Measurements from ENCODE around the gene CBFA2T3. TPM values are rescaled to one million over a fixed set of nuclear protein-coding genes. Genes with fewer than 3 reads are reported as not detected.

CBFA2T3 gene
- total RNA-seq, 1 experiment from 2014 or later = 13.7 TPM

DNA sequence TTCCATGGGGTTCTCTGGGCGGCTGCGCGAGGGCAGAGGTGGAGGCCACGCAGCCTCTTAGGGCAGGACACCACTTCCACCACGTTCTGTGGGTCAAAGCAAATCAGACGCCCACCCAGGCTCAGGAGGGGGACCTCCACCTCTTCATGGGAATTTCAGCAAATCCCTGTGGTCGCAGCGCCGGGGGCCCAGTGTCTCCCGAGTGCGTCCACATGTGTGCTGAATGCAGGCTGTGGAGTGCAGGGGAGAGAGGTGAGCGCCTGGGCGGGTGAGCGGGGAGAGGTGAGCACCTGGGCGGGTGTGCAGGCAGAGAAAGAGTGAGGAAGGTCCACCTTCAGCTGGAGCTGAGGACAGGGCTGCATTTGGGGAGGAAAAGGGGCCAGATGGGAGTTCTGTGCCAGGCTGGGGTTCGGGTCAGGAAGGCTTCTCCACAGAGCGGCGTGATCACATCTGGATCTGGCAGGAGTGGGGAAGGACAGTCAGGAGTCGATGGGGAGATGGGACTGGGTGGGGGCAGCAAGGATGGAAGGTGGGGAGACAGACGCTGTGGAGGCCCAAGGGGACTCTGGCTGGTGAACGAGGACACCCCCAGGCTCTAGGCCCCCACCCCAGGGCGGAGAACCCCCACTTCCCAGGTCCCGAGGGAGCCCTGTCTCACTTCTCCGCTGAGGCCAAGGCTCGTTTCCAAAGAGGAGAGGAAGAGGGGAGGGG, 36.8 kb upstream of the CBFA2T3 start:
- Histone ChIP-seq H3K4me3 (ENCODE audit: low read depth in 2 of 2, low read length in 2 of 2) (no peak overlapping the region), H3K27ac (ENCODE audit: low read length) (no peak overlapping the region), H3K36me3 (ENCODE audit: control insufficient read depth, insufficient read depth, low read length) (no peaks in the 10 kb centered on the region), H3K27me3 (ENCODE audit: control insufficient read depth, insufficient read depth, low read length) (no peaks in the 10 kb centered on the region), H3K4me1 (ENCODE audit: control insufficient read depth, insufficient read depth, low read length) (no peaks in the 10 kb centered on the region), H3K9me3 (ENCODE audit: control insufficient read depth, insufficient read depth, low read depth, low read length) (no peaks in the 10 kb centered on the region)
- intact Hi-C loops (cut with micrococcal nuclease; ENCODE audit: unreplicated experiment) = no loop called here
- DNase-seq (ENCODE audit: low read depth, low spot score) = no peak
- in situ Hi-C loops (cut with HindIII; ENCODE audit: low pct_unique_long_range_greater_than_20kb, low sequenced_read_pairs) = no loop called here
- BruUV-seq (replicated peaks) = no TSS peak
- POLR2A ChIA-PET = no interaction called here
- TF ChIP-seq SIN3A (IDR thresholded peaks at IDR 0.05; ENCODE audit: borderline replicate concordance, insufficient read depth, low read depth, low read length) = no peak
- TF ChIP-seq, protein P1, sequence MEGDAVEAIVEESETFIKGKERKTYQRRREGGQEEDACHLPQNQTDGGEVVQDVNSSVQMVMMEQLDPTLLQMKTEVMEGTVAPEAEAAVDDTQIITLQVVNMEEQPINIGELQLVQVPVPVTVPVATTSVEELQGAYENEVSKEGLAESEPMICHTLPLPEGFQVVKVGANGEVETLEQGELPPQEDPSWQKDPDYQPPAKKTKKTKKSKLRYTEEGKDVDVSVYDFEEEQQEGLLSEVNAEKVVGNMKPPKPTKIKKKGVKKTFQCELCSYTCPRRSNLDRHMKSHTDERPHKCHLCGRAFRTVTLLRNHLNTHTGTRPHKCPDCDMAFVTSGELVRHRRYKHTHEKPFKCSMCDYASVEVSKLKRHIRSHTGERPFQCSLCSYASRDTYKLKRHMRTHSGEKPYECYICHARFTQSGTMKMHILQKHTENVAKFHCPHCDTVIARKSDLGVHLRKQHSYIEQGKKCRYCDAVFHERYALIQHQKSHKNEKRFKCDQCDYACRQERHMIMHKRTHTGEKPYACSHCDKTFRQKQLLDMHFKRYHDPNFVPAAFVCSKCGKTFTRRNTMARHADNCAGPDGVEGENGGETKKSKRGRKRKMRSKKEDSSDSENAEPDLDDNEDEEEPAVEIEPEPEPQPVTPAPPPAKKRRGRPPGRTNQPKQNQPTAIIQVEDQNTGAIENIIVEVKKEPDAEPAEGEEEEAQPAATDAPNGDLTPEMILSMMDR (IDR thresholded peaks at IDR 0.05) = no peak
- TF ChIP-seq POLR2AphosphoS5 (IDR thresholded peaks at IDR 0.05; ENCODE audit: low read depth, low read length) = no peak
- TF ChIP-seq, protein P2, sequence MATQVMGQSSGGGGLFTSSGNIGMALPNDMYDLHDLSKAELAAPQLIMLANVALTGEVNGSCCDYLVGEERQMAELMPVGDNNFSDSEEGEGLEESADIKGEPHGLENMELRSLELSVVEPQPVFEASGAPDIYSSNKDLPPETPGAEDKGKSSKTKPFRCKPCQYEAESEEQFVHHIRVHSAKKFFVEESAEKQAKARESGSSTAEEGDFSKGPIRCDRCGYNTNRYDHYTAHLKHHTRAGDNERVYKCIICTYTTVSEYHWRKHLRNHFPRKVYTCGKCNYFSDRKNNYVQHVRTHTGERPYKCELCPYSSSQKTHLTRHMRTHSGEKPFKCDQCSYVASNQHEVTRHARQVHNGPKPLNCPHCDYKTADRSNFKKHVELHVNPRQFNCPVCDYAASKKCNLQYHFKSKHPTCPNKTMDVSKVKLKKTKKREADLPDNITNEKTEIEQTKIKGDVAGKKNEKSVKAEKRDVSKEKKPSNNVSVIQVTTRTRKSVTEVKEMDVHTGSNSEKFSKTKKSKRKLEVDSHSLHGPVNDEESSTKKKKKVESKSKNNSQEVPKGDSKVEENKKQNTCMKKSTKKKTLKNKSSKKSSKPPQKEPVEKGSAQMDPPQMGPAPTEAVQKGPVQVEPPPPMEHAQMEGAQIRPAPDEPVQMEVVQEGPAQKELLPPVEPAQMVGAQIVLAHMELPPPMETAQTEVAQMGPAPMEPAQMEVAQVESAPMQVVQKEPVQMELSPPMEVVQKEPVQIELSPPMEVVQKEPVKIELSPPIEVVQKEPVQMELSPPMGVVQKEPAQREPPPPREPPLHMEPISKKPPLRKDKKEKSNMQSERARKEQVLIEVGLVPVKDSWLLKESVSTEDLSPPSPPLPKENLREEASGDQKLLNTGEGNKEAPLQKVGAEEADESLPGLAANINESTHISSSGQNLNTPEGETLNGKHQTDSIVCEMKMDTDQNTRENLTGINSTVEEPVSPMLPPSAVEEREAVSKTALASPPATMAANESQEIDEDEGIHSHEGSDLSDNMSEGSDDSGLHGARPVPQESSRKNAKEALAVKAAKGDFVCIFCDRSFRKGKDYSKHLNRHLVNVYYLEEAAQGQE (IDR thresholded peaks at IDR 0.05; ENCODE audit: insufficient read depth in 1 of 2, low read depth in 2 of 2, low read length in 1 of 2) = no peak
- no peak for TF ChIP-seq TCF7L2 (IDR thresholded peaks at IDR 0.05; ENCODE audit: low read depth, low read length)
- CTCF ChIA-PET = no interaction called here
- ATAC-seq = no peak

DNA sequence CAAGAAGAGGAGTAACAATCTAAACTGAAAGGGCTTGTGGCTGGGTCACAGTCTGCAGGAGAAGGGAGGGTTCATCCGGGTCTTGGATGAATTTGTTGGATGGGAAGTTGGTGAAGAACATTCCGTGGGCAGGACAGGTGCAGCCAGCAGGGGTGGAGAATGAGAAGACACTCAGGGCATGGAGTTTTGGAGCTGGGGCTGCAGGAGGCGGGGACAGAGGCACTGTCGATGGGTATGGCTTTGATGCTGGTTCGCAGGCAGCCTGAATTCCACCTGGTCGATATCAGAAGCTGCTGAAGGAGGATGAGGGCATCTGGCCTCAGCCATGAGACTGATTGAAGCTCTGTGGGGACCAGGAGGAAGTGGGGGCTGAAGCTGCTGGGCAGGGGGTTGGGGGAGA, 36.1 kb upstream of the CBFA2T3 start:
- H3K36me3 ChIP-seq (ENCODE audit: control insufficient read depth, insufficient read depth, low read length) = no peaks in the 10 kb centered on the region
- H3K27ac ChIP-seq (ENCODE audit: low read length) = no peak overlapping the region
- DNase-seq (ENCODE audit: low read depth, low spot score) (no peak), ATAC-seq (no peak)
- in situ Hi-C loops (cut with HindIII; ENCODE audit: low pct_unique_long_range_greater_than_20kb, low sequenced_read_pairs) = no loop called here
- H3K4me1 ChIP-seq (ENCODE audit: control insufficient read depth, insufficient read depth, low read length) = no peaks in the 10 kb centered on the region
- no peaks in the 10 kb centered on the region for H3K9me3 ChIP-seq (ENCODE audit: control insufficient read depth, insufficient read depth, low read depth, low read length)
- ChIA-PET POLR2A (no interaction called here), CTCF (no interaction called here)
- TF ChIP-seq POLR2AphosphoS5 (IDR thresholded peaks at IDR 0.05; ENCODE audit: low read depth, low read length) (no peak), SIN3A (IDR thresholded peaks at IDR 0.05; ENCODE audit: borderline replicate concordance, insufficient read depth, low read depth, low read length) (no peak), TCF7L2 (IDR thresholded peaks at IDR 0.05; ENCODE audit: low read depth, low read length) (no peak)
- TF ChIP-seq, protein P2 (IDR thresholded peaks at IDR 0.05; ENCODE audit: insufficient read depth in 1 of 2, low read depth in 2 of 2, low read length in 1 of 2) = no peak
- TF ChIP-seq, protein P1 (IDR thresholded peaks at IDR 0.05) = no peak
- no peaks in the 10 kb centered on the region for H3K27me3 ChIP-seq (ENCODE audit: control insufficient read depth, insufficient read depth, low read length)
- BruUV-seq (replicated peaks) = no TSS peak
- H3K4me3 ChIP-seq (ENCODE audit: low read depth in 2 of 2, low read length in 2 of 2) = no peak overlapping the region
- intact Hi-C loops (cut with micrococcal nuclease; ENCODE audit: unreplicated experiment) = no loop called here
